Gastrocnemius medialis (tissue), 4 donors: Measurements from ENCODE around the gene ASXL3. TPM values are rescaled to one million over a fixed set of nuclear protein-coding genes. Genes with fewer than 3 reads are reported as not detected.

ENCODE experiments used
- ATAC-seq, 2 donors: fragments of 150-250 bp; one replicate each; pipeline ENCODE4 v1.9.1; 2016
- DNase-seq, 2 donors: peaks; one replicate each; pipeline ENCODE4 v3.0.0-alpha.2; 2019
- H3K27ac ChIP-seq, 4 donors: fragments of 200-600 bp; sonication (generic); 1 replicate in 1 of 4; 2 replicates in 3 of 4; pipeline ENCODE4 v1.5.1; 2016 to 2018; ENCODE audit warnings: mild to moderate bottlenecking in 2 of 4, moderate library complexity in 1 of 4
- H3K27me3 ChIP-seq, 3 donors: fragments of 200-600 bp; sonication (generic) in 2 of 3; 1 replicate in 1 of 3; 2 replicates in 2 of 3; pipeline versions ENCODE4 v1.5.1 to v1.6.0; 2016 to 2019; ENCODE audit warnings: mild to moderate bottlenecking in 1 of 3, moderate library complexity in 1 of 3
- H3K36me3 ChIP-seq, 2 donors: fragments of 200-600 bp; sonication (generic) in 1 of 2; one replicate each; pipeline ENCODE4 v1.5.1; 2017 to 2018
- H3K4me1 ChIP-seq, 2 donors: fragments of 200-600 bp; sonication (generic) in 1 of 2; one replicate each; pipeline ENCODE4 v1.5.1; 2016 to 2017; ENCODE audit warnings: mild to moderate bottlenecking in 2 of 2
- H3K4me3 ChIP-seq, 4 donors: fragments of 200-600 bp; sonication (generic) in 3 of 4; 1 replicate in 1 of 4; 2 replicates in 3 of 4; pipeline ENCODE4 v1.5.1; 2016 to 2019; ENCODE audit warnings: mild to moderate bottlenecking in 2 of 4
- H3K9me3 ChIP-seq, 3 donors: fragments of 200-600 bp; sonication (generic) in 2 of 3; 1 replicate in 1 of 3; 2 replicates in 2 of 3; pipeline ENCODE4 v1.5.1; 2016 to 2019
- CTCF ChIP-seq, 5 experiments: fragments of 450-650 bp in 3 of 5; fragments of 200-600 bp in 2 of 5; sonication (generic) in 2 of 5; IDR thresholded peaks in 4 of 5; conservative IDR thresholded peaks in 1 of 5; 1 replicate in 4 of 5; 2 replicates in 1 of 5; pipeline ENCODE4 v1.5.1; 2016 to 2019; ENCODE audit warnings: antibody characterized with exemption in 5 of 5, mild to moderate bottlenecking in 3 of 5, moderate library complexity in 3 of 5
- POLR2A ChIP-seq, 2 donors: fragments of 450-650 bp; IDR thresholded peaks; one replicate each; pipeline ENCODE4 v1.6.1; 2017; ENCODE audit warnings: antibody characterized with exemption in 2 of 2, mild to moderate bottlenecking in 2 of 2, moderate library complexity in 2 of 2
- in situ Hi-C, 4 donors: fragments of 200-750 bp; cut with MboI; loops; one replicate each; pipeline versions ENCODE4 v1.15.0 to v1.8.0; 2017; ENCODE audit warnings: low sequenced_read_pairs in 4 of 4
- intact Hi-C: fragments of 100-400 bp; cut with DNase I; formaldehyde crosslinking; loops from one replicate; pipeline ENCODE4 v1.15.1; 2023; ENCODE audit warnings: low total_unique reads
- total RNA-seq, 4 donors: library from RNA; depleted of rRNA; stranded (reverse); fragments of >200 nt; gene quantifications; one replicate each; pipeline versions ENCODE4 v1.1.0 to v1.2.3, GENCODE V29; 2016

ASXL3 gene
- total RNA-seq, 4 donors from 2014 or later: 0.04 to 0.12 (median 0.05) TPM; not detected in 1

- in situ Hi-C loops: loop anchor here in 1 of 4 donors (25.0 kb wide), 1 partner anchor 109 kb away; no protein-coding TSS in a partner anchor
- intact Hi-C loops: no loop called here
- Histone ChIP-seq H3K4me1 (peaks cover 0 to 10% of the 10 kb centered on the region in 2 donors), H3K27me3 (no peaks in the 10 kb centered on the region), H3K27ac (no peak overlapping the region), H3K36me3 (no peaks in the 10 kb centered on the region), H3K4me3 (no peak overlapping the region), H3K9me3 (no peaks in the 10 kb centered on the region)
- no peak for TF ChIP-seq CTCF (IDR thresholded peaks at IDR 0.05 in 4 of 5, conservative IDR thresholded peaks at IDR 0.05 in 1 of 5)
- no peak for TF ChIP-seq POLR2A (IDR thresholded peaks at IDR 0.05)
- no peak for ATAC-seq
- no peak for DNase-seq
Measured at GRCh38 chr18:33653231-33653630, 75.2 kb downstream of the ASXL3 start.

- DNase-seq (no peak), ATAC-seq (no peak)
- Histone ChIP-seq H3K4me1 (peaks cover 0 to 13% of the 10 kb centered on the region in 2 donors), H3K36me3 (no peaks in the 10 kb centered on the region), H3K9me3 (no peaks in the 10 kb centered on the region), H3K27me3 (no peaks in the 10 kb centered on the region), H3K27ac (no peak overlapping the region), H3K4me3 (no peak overlapping the region)
- in situ Hi-C loops: loop anchor here in 1 of 4 donors (25.0 kb wide), 1 partner anchor 105 kb away; no protein-coding TSS in a partner anchor
- intact Hi-C loops: no loop called here
- no peak for TF ChIP-seq POLR2A (IDR thresholded peaks at IDR 0.05)
- no peak for TF ChIP-seq CTCF (IDR thresholded peaks at IDR 0.05 in 4 of 5, conservative IDR thresholded peaks at IDR 0.05 in 1 of 5)
Measured at GRCh38 chr18:33656889-33657448, 79.0 kb downstream of the ASXL3 start.

GRCh38 chr18:33660696-33661310 lies 82.8 kb downstream of the ASXL3 start:
- Histone ChIP-seq H3K9me3 (no peaks in the 10 kb centered on the region), H3K27ac (no peak overlapping the region), H3K27me3 (no peaks in the 10 kb centered on the region), H3K36me3 (no peaks in the 10 kb centered on the region), H3K4me3 (no peak overlapping the region), H3K4me1 (peaks cover 0 to 13% of the 10 kb centered on the region in 2 donors)
- in situ Hi-C loops: loop anchor here in 1 of 4 donors (25.0 kb wide), 1 partner anchor 101 kb away; no protein-coding TSS in a partner anchor
- intact Hi-C loops: no loop called here
- ATAC-seq (no peak), DNase-seq (no peak)
- TF ChIP-seq CTCF (IDR thresholded peaks at IDR 0.05 in 4 of 5, conservative IDR thresholded peaks at IDR 0.05 in 1 of 5) (no peak), POLR2A (IDR thresholded peaks at IDR 0.05) (no peak)

GRCh38 chr18:33664241-33664874 lies 86.3 kb downstream of the ASXL3 start:
- no peak for TF ChIP-seq CTCF (IDR thresholded peaks at IDR 0.05 in 4 of 5, conservative IDR thresholded peaks at IDR 0.05 in 1 of 5)
- TF ChIP-seq POLR2A (IDR thresholded peaks at IDR 0.05): no peak
- H3K4me1 ChIP-seq: no peaks in the 10 kb centered on the region
- no peaks in the 10 kb centered on the region for H3K27me3 ChIP-seq
- H3K27ac ChIP-seq: no peak overlapping the region
- no peak overlapping the region for H3K4me3 ChIP-seq
- in situ Hi-C loops (loop anchor here in 1 of 4 donors (25.0 kb wide), 1 partner anchor 98 kb away; no protein-coding TSS in a partner anchor), intact Hi-C loops (no loop called here)
- H3K36me3 ChIP-seq: no peaks in the 10 kb centered on the region
- H3K9me3 ChIP-seq: no peaks in the 10 kb centered on the region
- DNase-seq: no peak
- no peak for ATAC-seq
